MCF 10A (cell line): Measurements from ENCODE around the gene IL18R1. TPM values are rescaled to one million over a fixed set of nuclear protein-coding genes. Genes with fewer than 3 reads are reported as not detected.

Source experiments
- BruUV-seq: library from RNA; stranded (reverse); fragments of 400-500 nt; replicated peaks from 2 replicates; lab custom pipeline; 2021; lab: Mats Ljungman, UMichigan
- CTCF ChIA-PET: fragments of 300-600 bp; sonication (Branson Sonifier 250); formaldehyde crosslinking; extraction: SDS; loops from one replicate; lab custom pipeline; 2021; ENCODE audit warnings: antibody characterized with exemption, inconsistent platforms; lab: Yijun Ruan, JAX
- POLR2A ChIA-PET: fragments of 300-600, 350-650 bp; sonication (Branson Sonifier 250); formaldehyde crosslinking; extraction: SDS; loops from one replicate; lab custom pipeline; 2020; ENCODE audit warnings: antibody characterized with exemption, inconsistent platforms; lab: Yijun Ruan, JAX
- DNase-seq: peaks from one replicate; pipeline ENCODE4 v3.0.0-alpha.2; 2018; ENCODE audit not compliant: unreplicated experiment
- H3K27ac Mint-ChIP-seq: one replicate; pipeline ENCODE4 v1.8.0; 2022; ENCODE audit warnings: mild to moderate bottlenecking, low read depth, mixed read lengths; ENCODE audit not compliant: unreplicated experiment
- H3K27me3 Mint-ChIP-seq: one replicate; pipeline ENCODE4 v1.8.0; 2022; ENCODE audit warnings: mixed read lengths; ENCODE audit not compliant: insufficient read depth, unreplicated experiment
- H3K36me3 Mint-ChIP-seq: one replicate; pipeline ENCODE4 v1.8.0; 2022; ENCODE audit warnings: mild to moderate bottlenecking, moderate library complexity, mixed read lengths; ENCODE audit not compliant: insufficient read depth, unreplicated experiment
- H3K4me1 Mint-ChIP-seq: one replicate; pipeline ENCODE4 v1.8.0; 2022; ENCODE audit warnings: mixed read lengths; ENCODE audit not compliant: insufficient read depth, unreplicated experiment
- H3K4me3 Mint-ChIP-seq: one replicate; pipeline ENCODE4 v1.8.0; 2022; ENCODE audit warnings: mild to moderate bottlenecking, moderate library complexity, mixed read lengths; ENCODE audit not compliant: unreplicated experiment
- H3K9me3 Mint-ChIP-seq: one replicate; pipeline ENCODE4 v1.8.0; 2022; ENCODE audit warnings: mixed read lengths; ENCODE audit not compliant: unreplicated experiment
- intact Hi-C: fragments of 100-400 bp; cut with micrococcal nuclease; formaldehyde crosslinking; loops from 2 replicates; pipeline ENCODE4 v1.14.1; 2022
- total RNA-seq: library from RNA; stranded (reverse); gene quantifications from 2 replicates; pipeline ENCODE4 v1.2.3, GENCODE V29; 2022
- TF ChIP-seq, protein P1 (sequence below): fragments of 200-600 bp; IDR thresholded peaks from one replicate; pipeline ENCODE4 v1.8.0; 2022; ENCODE audit warnings: antibody characterized with exemption, mild to moderate bottlenecking; ENCODE audit not compliant: unreplicated experiment

IL18R1 gene
- total RNA-seq, 1 experiment from 2014 or later: 3.5 TPM

DNA sequence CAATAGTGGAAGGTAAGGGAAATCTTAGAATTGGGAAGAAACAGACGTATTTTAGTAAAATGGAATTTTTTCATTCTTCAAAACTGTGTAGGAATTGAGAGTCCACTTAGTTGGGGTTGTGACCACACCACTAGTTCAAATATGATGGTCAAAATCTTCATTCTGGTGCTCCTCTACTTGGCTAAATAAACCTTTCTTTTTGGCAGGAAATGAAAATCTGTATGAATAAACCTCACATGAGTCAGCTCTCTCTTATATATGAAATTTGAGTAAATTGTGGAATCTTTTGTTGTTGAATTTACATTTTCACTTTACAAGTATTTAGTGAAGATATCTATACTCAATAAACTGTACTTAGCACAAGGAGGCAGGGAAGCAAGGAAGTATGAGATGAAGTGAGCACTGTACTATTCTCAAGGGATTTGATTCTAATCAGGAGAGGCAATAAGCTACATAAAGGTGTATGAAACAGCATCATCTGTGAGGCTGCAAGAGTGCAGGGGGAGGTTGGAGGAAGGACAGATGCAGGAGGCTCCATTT, 20.5 kb downstream of the IL18R1 start:
- TF ChIP-seq, protein P1, sequence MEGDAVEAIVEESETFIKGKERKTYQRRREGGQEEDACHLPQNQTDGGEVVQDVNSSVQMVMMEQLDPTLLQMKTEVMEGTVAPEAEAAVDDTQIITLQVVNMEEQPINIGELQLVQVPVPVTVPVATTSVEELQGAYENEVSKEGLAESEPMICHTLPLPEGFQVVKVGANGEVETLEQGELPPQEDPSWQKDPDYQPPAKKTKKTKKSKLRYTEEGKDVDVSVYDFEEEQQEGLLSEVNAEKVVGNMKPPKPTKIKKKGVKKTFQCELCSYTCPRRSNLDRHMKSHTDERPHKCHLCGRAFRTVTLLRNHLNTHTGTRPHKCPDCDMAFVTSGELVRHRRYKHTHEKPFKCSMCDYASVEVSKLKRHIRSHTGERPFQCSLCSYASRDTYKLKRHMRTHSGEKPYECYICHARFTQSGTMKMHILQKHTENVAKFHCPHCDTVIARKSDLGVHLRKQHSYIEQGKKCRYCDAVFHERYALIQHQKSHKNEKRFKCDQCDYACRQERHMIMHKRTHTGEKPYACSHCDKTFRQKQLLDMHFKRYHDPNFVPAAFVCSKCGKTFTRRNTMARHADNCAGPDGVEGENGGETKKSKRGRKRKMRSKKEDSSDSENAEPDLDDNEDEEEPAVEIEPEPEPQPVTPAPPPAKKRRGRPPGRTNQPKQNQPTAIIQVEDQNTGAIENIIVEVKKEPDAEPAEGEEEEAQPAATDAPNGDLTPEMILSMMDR: no peak
- Mint-ChIP-seq H3K4me3 (no peak overlapping the region), H3K36me3 (no peaks in the 10 kb centered on the region), H3K9me3 (no peaks in the 10 kb centered on the region), H3K27ac (no peak overlapping the region), H3K4me1 (no peaks in the 10 kb centered on the region), H3K27me3 (no peaks in the 10 kb centered on the region)
- BruUV-seq: no TSS peak
- POLR2A ChIA-PET: interaction anchor here (0.7 kb wide), 1 partner anchor 192 kb away, joined by 3 read pairs; no protein-coding TSS in a partner anchor
- CTCF ChIA-PET: interaction anchor here (1.1 kb wide), 1 partner anchor 67 kb away, joined by 6 read pairs; no protein-coding TSS in a partner anchor
- intact Hi-C loops: no loop called here
- no peak for DNase-seq

DNA sequence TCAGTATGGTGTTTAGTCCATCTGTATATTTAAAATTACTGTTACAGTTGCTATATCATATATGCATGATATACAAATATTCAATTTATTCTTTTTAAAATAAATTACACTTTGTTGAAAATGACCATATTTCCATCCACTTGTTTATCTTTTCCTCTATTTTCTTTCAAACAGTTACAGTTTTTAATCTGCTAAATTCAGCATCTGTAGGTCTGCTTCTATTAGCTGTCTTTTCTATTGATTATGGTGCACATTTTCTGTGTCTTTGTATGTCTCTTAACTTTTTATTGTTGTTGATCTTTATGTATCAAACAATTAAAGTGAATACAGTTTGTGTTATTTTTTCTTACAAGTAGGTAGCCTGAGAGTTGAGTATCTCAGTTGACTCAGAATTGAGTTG, 28.1 kb downstream of the IL18R1 start:
- no peak overlapping the region for H3K27ac Mint-ChIP-seq
- H3K4me3 Mint-ChIP-seq: no peak overlapping the region
- peaks cover 19% of the 10 kb centered on the region for H3K9me3 Mint-ChIP-seq
- DNase-seq: no peak
- no peaks in the 10 kb centered on the region for H3K27me3 Mint-ChIP-seq
- CTCF ChIA-PET: no interaction called here
- intact Hi-C loops: no loop called here
- no peaks in the 10 kb centered on the region for H3K4me1 Mint-ChIP-seq
- TF ChIP-seq, protein P1: no peak
- H3K36me3 Mint-ChIP-seq: peaks cover 4% of the 10 kb centered on the region
- no TSS peak for BruUV-seq
- POLR2A ChIA-PET: interaction anchor here (0.9 kb wide), 1 partner anchor 9 kb away, joined by 3 read pairs; no protein-coding TSS in a partner anchor

GRCh38 chr2:102385522-102385921, 29.9 kb downstream of the IL18R1 start:
- TF ChIP-seq, protein P1: no peak
- Mint-ChIP-seq H3K27me3 (no peaks in the 10 kb centered on the region), H3K4me3 (no peak overlapping the region), H3K27ac (no peak overlapping the region), H3K9me3 (peaks cover 19% of the 10 kb centered on the region), H3K36me3 (peaks cover 4% of the 10 kb centered on the region), H3K4me1 (no peaks in the 10 kb centered on the region)
- ChIA-PET POLR2A (no interaction called here), CTCF (interaction anchor here (0.8 to 2.5 kb wide), 2 partner anchors 57 to 145 kb away, joined by 3 to 9 read pairs; no protein-coding TSS in a partner anchor)
- intact Hi-C loops: no loop called here
- no TSS peak for BruUV-seq
- peak; percentile 25 for DNase-seq

DNA sequence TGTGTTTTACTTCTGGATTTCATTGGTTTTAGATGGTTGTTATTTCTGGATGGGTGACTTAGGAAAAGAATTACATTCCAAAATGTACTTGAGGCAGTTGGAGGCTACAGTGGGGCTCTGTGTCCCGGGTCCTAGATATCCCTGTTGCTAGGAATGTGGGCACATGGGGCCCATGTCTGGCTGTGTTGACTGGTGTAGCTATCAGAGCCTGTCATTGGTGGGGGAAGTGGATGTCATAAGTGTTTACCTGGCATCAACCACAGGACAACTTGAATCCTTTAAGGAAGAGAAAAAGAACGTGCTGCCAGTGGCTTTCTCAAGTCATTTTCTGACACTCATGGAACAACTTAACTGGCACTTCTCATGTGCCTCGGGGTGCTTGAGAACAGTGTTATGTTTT, 30.4 kb downstream of the IL18R1 start:
- intact Hi-C loops: no loop called here
- DNase-seq: no peak
- BruUV-seq: no TSS peak
- H3K27me3 Mint-ChIP-seq: no peaks in the 10 kb centered on the region
- no peak overlapping the region for H3K4me3 Mint-ChIP-seq
- H3K27ac Mint-ChIP-seq: no peak overlapping the region
- H3K9me3 Mint-ChIP-seq: peaks cover 19% of the 10 kb centered on the region
- TF ChIP-seq, protein P1: no peak
- ChIA-PET CTCF (interaction anchor here (0.8 to 2.5 kb wide), 2 partner anchors 57 to 145 kb away, joined by 3 to 9 read pairs; no protein-coding TSS in a partner anchor), POLR2A (no interaction called here)
- H3K4me1 Mint-ChIP-seq: no peaks in the 10 kb centered on the region
- H3K36me3 Mint-ChIP-seq: peaks cover 4% of the 10 kb centered on the region
